ENCODE results near the gene HSBP1L1. TPM values are rescaled to one million over a fixed set of nuclear protein-coding genes. Genes with fewer than 3 reads are reported as not detected.

Gene HSBP1L1
- total RNA-seq, 1 donor: 18.6 TPM

- no peaks in the 10 kb centered on the region for H3K27me3 ChIP-seq (ENCODE audit: insufficient read depth, low read length)
- no peaks in the 10 kb centered on the region for H3K9me3 ChIP-seq (ENCODE audit: low read depth, low read length)
- H3K4me1 ChIP-seq (ENCODE audit: insufficient read depth, low read length): peaks cover 39% of the 10 kb centered on the region
- no peak overlapping the region for H3K4me3 ChIP-seq (ENCODE audit: low read length)
These were observed 3.4 kb upstream of the HSBP1L1 start for GRCh38 chr18:79960921-79961526.

- Histone ChIP-seq H3K4me1 (ENCODE audit: insufficient read depth, low read length) (peaks cover 39% of the 10 kb centered on the region), H3K27me3 (ENCODE audit: insufficient read depth, low read length) (no peaks in the 10 kb centered on the region), H3K4me3 (ENCODE audit: low read length) (no peak overlapping the region), H3K9me3 (ENCODE audit: low read depth, low read length) (no peaks in the 10 kb centered on the region)
These were observed 2.7 kb upstream of the HSBP1L1 start for GRCh38 chr18:79961527-79962291.

GRCh38 chr18:79962311-79962710 lies 2.1 kb upstream of the HSBP1L1 start:
- Histone ChIP-seq H3K4me1 (ENCODE audit: insufficient read depth, low read length) (peaks cover 39% of the 10 kb centered on the region), H3K4me3 (ENCODE audit: low read length) (no peak overlapping the region), H3K27me3 (ENCODE audit: insufficient read depth, low read length) (no peaks in the 10 kb centered on the region), H3K9me3 (ENCODE audit: low read depth, low read length) (no peaks in the 10 kb centered on the region)

GRCh38 chr18:79962835-79963657 lies 1.4 kb upstream of the HSBP1L1 start:
- Histone ChIP-seq H3K9me3 (ENCODE audit: low read depth, low read length) (no peaks in the 10 kb centered on the region), H3K4me3 (ENCODE audit: low read length) (no peak overlapping the region), H3K4me1 (ENCODE audit: insufficient read depth, low read length) (peaks cover 39% of the 10 kb centered on the region), H3K27me3 (ENCODE audit: insufficient read depth, low read length) (no peaks in the 10 kb centered on the region)

- Histone ChIP-seq H3K4me3 (ENCODE audit: low read length) (peak overlapping the region; percentile 47), H3K4me1 (ENCODE audit: insufficient read depth, low read length) (peaks cover 39% of the 10 kb centered on the region), H3K9me3 (ENCODE audit: low read depth, low read length) (no peaks in the 10 kb centered on the region), H3K27me3 (ENCODE audit: insufficient read depth, low read length) (no peaks in the 10 kb centered on the region)
These were observed 649 bp upstream of the HSBP1L1 start for GRCh38 chr18:79963658-79964329.

- Histone ChIP-seq H3K4me1 (ENCODE audit: insufficient read depth, low read length) (peaks cover 31% of the 10 kb centered on the region), H3K27me3 (ENCODE audit: insufficient read depth, low read length) (no peaks in the 10 kb centered on the region), H3K4me3 (ENCODE audit: low read length) (peak overlapping the region; percentile 47), H3K9me3 (ENCODE audit: low read depth, low read length) (no peaks in the 10 kb centered on the region)
These were observed 868 bp downstream of the HSBP1L1 start for GRCh38 chr18:79965119-79965902.

- H3K4me1 ChIP-seq (ENCODE audit: insufficient read depth, low read length): peaks cover 2% of the 10 kb centered on the region
- H3K4me3 ChIP-seq (ENCODE audit: low read length): no peak overlapping the region
- no peaks in the 10 kb centered on the region for H3K9me3 ChIP-seq (ENCODE audit: low read depth, low read length)
These were observed 6.1 kb downstream of the HSBP1L1 start for GRCh38 chr18:79970419-79971133.

GRCh38 chr18:79971211-79971952 lies 6.9 kb downstream of the HSBP1L1 start:
- Histone ChIP-seq H3K9me3 (ENCODE audit: low read depth, low read length) (no peaks in the 10 kb centered on the region), H3K4me3 (ENCODE audit: low read length) (no peak overlapping the region), H3K27me3 (ENCODE audit: insufficient read depth, low read length) (no peaks in the 10 kb centered on the region), H3K4me1 (ENCODE audit: insufficient read depth, low read length) (no peaks in the 10 kb centered on the region)

More at GRCh38 chr18:79970419-79971133, 6.1 kb downstream of the HSBP1L1 start:
- no peaks in the 10 kb centered on the region for H3K27me3 ChIP-seq (ENCODE audit: insufficient read depth, low read length)

GRCh38 chr18:79971986-79972385 lies 7.5 kb downstream of the HSBP1L1 start:
- Histone ChIP-seq H3K27me3 (ENCODE audit: insufficient read depth, low read length) (no peaks in the 10 kb centered on the region), H3K4me1 (ENCODE audit: insufficient read depth, low read length) (no peaks in the 10 kb centered on the region), H3K4me3 (ENCODE audit: low read length) (no peak overlapping the region), H3K9me3 (ENCODE audit: low read depth, low read length) (no peaks in the 10 kb centered on the region)

GRCh38 chr18:79972720-79973119 lies 8.3 kb downstream of the HSBP1L1 start:
- Histone ChIP-seq H3K27me3 (ENCODE audit: insufficient read depth, low read length) (no peaks in the 10 kb centered on the region), H3K4me3 (ENCODE audit: low read length) (no peak overlapping the region), H3K9me3 (ENCODE audit: low read depth, low read length) (no peaks in the 10 kb centered on the region), H3K4me1 (ENCODE audit: insufficient read depth, low read length) (no peaks in the 10 kb centered on the region)

GRCh38 chr18:79973517-79973916 lies 9.1 kb downstream of the HSBP1L1 start:
- Histone ChIP-seq H3K27me3 (ENCODE audit: insufficient read depth, low read length) (no peaks in the 10 kb centered on the region), H3K9me3 (ENCODE audit: low read depth, low read length) (no peaks in the 10 kb centered on the region), H3K4me1 (ENCODE audit: insufficient read depth, low read length) (no peaks in the 10 kb centered on the region), H3K4me3 (ENCODE audit: low read length) (no peak overlapping the region)

GRCh38 chr18:79974025-79974654 lies 9.7 kb downstream of the HSBP1L1 start:
- Histone ChIP-seq H3K4me3 (ENCODE audit: low read length) (no peak overlapping the region), H3K4me1 (ENCODE audit: insufficient read depth, low read length) (no peaks in the 10 kb centered on the region), H3K27me3 (ENCODE audit: insufficient read depth, low read length) (no peaks in the 10 kb centered on the region), H3K9me3 (ENCODE audit: low read depth, low read length) (no peaks in the 10 kb centered on the region)

GRCh38 chr18:79975043-79975442 lies 10.6 kb downstream of the HSBP1L1 start:
- Histone ChIP-seq H3K4me3 (ENCODE audit: low read length) (no peak overlapping the region), H3K9me3 (ENCODE audit: low read depth, low read length) (no peaks in the 10 kb centered on the region), H3K27me3 (ENCODE audit: insufficient read depth, low read length) (no peaks in the 10 kb centered on the region), H3K4me1 (ENCODE audit: insufficient read depth, low read length) (no peaks in the 10 kb centered on the region)

All from mononuclear cell (primary cell).